NOMO-1 treated with dmso at 0.1 percent for 144 hours (cell line): ENCODE data around the gene SLC30A7.
A peak's percentile ranks its signal among the peaks of the same experiment; 100 is the strongest.
"Not testable (repeated sequence)": the region's sequence is repeated elsewhere in the genome, so short reads cannot be mapped to it uniquely, and the experiment has no call there.

Experiments
- DNase-seq: peaks from one replicate; lab custom pipeline; 2025; ENCODE audit not compliant: unreplicated experiment; lab: John Stamatoyannopoulos, UW

SLC30A7 gene

GRCh38 chr1:100889869-100890482 lies 5.9 kb upstream of the SLC30A7 start:
- DNase-seq: not testable (repeated sequence)

GRCh38 chr1:100891380-100891779 lies 4.5 kb upstream of the SLC30A7 start:
- DNase-seq: no peak

GRCh38 chr1:100892554-100892953 lies 3.3 kb upstream of the SLC30A7 start:
- DNase-seq: no peak

- DNase-seq: no peak
Measured at GRCh38 chr1:100893718-100894117, 2.2 kb upstream of the SLC30A7 start.

GRCh38 chr1:100894603-100895539 lies 1.0 kb upstream of the SLC30A7 start, which contains the start of gene EXTL2:
TSS of gene EXTL2 (minus strand) at chr1:100894842. CDS start at chr1:100888757, 6,085 bp downstream.
- DNase-seq: peak; percentile 35

- DNase-seq: peak; percentile 37
Measured at GRCh38 chr1:100896481-100896982, 642 bp downstream of the SLC30A7 start.

GRCh38 chr1:100902365-100902764 lies 6.5 kb downstream of the SLC30A7 start:
- no peak for DNase-seq

- DNase-seq: no peak
Measured at GRCh38 chr1:100903777-100904176, 7.9 kb downstream of the SLC30A7 start.

- DNase-seq: no peak
Measured at GRCh38 chr1:100904528-100904927, 8.6 kb downstream of the SLC30A7 start.

GRCh38 chr1:100905181-100905580 lies 9.3 kb downstream of the SLC30A7 start:
- DNase-seq: no peak

- DNase-seq: no peak
Measured at GRCh38 chr1:100907887-100908286, 12.0 kb downstream of the SLC30A7 start.

GRCh38 chr1:100909018-100909417 lies 13.1 kb downstream of the SLC30A7 start:
- no peak for DNase-seq

GRCh38 chr1:100912019-100912418 lies 16.1 kb downstream of the SLC30A7 start:
- no peak for DNase-seq

GRCh38 chr1:100921110-100921706 lies 25.3 kb downstream of the SLC30A7 start:
- no peak for DNase-seq

- no peak for DNase-seq
Measured at GRCh38 chr1:100924212-100924611, 28.3 kb downstream of the SLC30A7 start.

GRCh38 chr1:100924991-100925390 lies 29.1 kb downstream of the SLC30A7 start:
- DNase-seq: no peak

GRCh38 chr1:100926240-100926639 lies 30.4 kb downstream of the SLC30A7 start:
- DNase-seq: no peak

- no peak for DNase-seq
Measured at GRCh38 chr1:100927276-100927675, 31.4 kb downstream of the SLC30A7 start.

GRCh38 chr1:100928128-100928527 lies 32.2 kb downstream of the SLC30A7 start:
- DNase-seq: no peak

GRCh38 chr1:100930494-100930893 lies 34.6 kb downstream of the SLC30A7 start:
- no peak for DNase-seq

- DNase-seq: no peak
Measured at GRCh38 chr1:100931716-100932115, 35.8 kb downstream of the SLC30A7 start.

- not testable (repeated sequence) for DNase-seq
Measured at GRCh38 chr1:100933555-100933954, 37.7 kb downstream of the SLC30A7 start.
